Dermis microvascular lymphatic vessel endothelial cell (primary cell): Measurements from ENCODE around the gene ODF4. TPM values are rescaled to one million over a fixed set of nuclear protein-coding genes. Genes with fewer than 3 reads are reported as not detected.
A peak's percentile ranks its signal among the peaks of the same experiment; 100 is the strongest.

ENCODE experiments used
- DNase-seq, 2 donors: peaks; one replicate each; pipeline versions ENCODE4 v3.0.0 to v3.0.0-alpha.2; 2010; ENCODE audit warnings: low read depth in 2 of 2
- total RNA-seq: library from RNA; depleted of rRNA; stranded (reverse); fragments of >200 nt; gene quantifications from 2 replicates; pipeline ENCODE4 v1.2.1, GENCODE V29; 2014

ODF4 gene
- not detected in 2 replicates for total RNA-seq

GRCh38 chr17:8339540-8339939, at the start of gene ODF4:
Gene ODF4, plus strand, starts transcription at chr17:8339840. Its CDS starts 212 bp downstream, at chr17:8340052.
- no peak for DNase-seq

GRCh38 chr17:8290043-8290442, 49.6 kb upstream of the ODF4 start:
- no peak for DNase-seq

GRCh38 chr17:8292639-8293395, 46.8 kb upstream of the ODF4 start:
- DNase-seq = no peak

- no peak for DNase-seq
Measured at GRCh38 chr17:8294361-8294760, 45.3 kb upstream of the ODF4 start.

GRCh38 chr17:8294814-8295316, 44.8 kb upstream of the ODF4 start:
- no peak for DNase-seq

GRCh38 chr17:8300226-8300625, 39.4 kb upstream of the ODF4 start:
- no peak for DNase-seq

GRCh38 chr17:8300627-8301242, 38.9 kb upstream of the ODF4 start:
- peak; percentile 34 to 66 for DNase-seq

GRCh38 chr17:8310601-8311123, 29.0 kb upstream of the ODF4 start:
- DNase-seq = peak; percentile 16 to 61

GRCh38 chr17:8311131-8311790, 28.4 kb upstream of the ODF4 start:
- DNase-seq = peak in 1 of 2 donors; percentile 38

GRCh38 chr17:8312251-8312650, 27.4 kb upstream of the ODF4 start:
- DNase-seq = no peak

- no peak for DNase-seq
Measured at GRCh38 chr17:8312726-8313600, 26.7 kb upstream of the ODF4 start.

GRCh38 chr17:8314797-8315763, 24.6 kb upstream of the ODF4 start:
- DNase-seq = no peak

GRCh38 chr17:8315764-8316217, 23.8 kb upstream of the ODF4 start:
- no peak for DNase-seq

- DNase-seq = no peak
Measured at GRCh38 chr17:8318010-8318935, 21.4 kb upstream of the ODF4 start.

- no peak for DNase-seq
Measured at GRCh38 chr17:8320262-8320661, 19.4 kb upstream of the ODF4 start.

- no peak for DNase-seq
Measured at GRCh38 chr17:8320990-8321389, 18.6 kb upstream of the ODF4 start.

GRCh38 chr17:8322061-8322460, 17.6 kb upstream of the ODF4 start:
- no peak for DNase-seq

- DNase-seq = no peak
Measured at GRCh38 chr17:8324132-8324531, 15.5 kb upstream of the ODF4 start.

- DNase-seq = no peak
Measured at GRCh38 chr17:8324923-8325322, 14.7 kb upstream of the ODF4 start.
